AG09309 (cell line): ENCODE results near the gene KCNIP3.
"Not testable (repeated sequence)": the region's sequence is repeated elsewhere in the genome, so short reads cannot be mapped to it uniquely, and the experiment has no call there.

Source experiments
- DNase-seq: peaks from one replicate; pipeline ENCODE4 v3.0.0-alpha.2; 2010; ENCODE audit warnings: low read depth
- H3K4me3 ChIP-seq: 2 replicates; pipeline ENCODE4 v1.5.1; 2011; ENCODE audit warnings: mild to moderate bottlenecking, low read depth, low read length, moderate library complexity; ENCODE audit not compliant: control insufficient read depth
- CTCF ChIP-seq: IDR thresholded peaks from 2 replicates; pipeline ENCODE4 v1.5.1; 2011; ENCODE audit warnings: mild to moderate bottlenecking, low read depth, low read length, inconsistent platforms; ENCODE audit not compliant: insufficient read depth, control insufficient read depth; ENCODE audit errors: missing control alignments

Gene KCNIP3

GRCh38 chr2:95353613-95354468, 56.7 kb downstream of the KCNIP3 start:
- TF ChIP-seq CTCF = no peak
- no peak overlapping the region for H3K4me3 ChIP-seq
- DNase-seq = no peak

- H3K4me3 ChIP-seq = no peak overlapping the region
- DNase-seq = no peak
- no peak for TF ChIP-seq CTCF
Measured at GRCh38 chr2:95354469-95354901, 57.3 kb downstream of the KCNIP3 start.

DNA sequence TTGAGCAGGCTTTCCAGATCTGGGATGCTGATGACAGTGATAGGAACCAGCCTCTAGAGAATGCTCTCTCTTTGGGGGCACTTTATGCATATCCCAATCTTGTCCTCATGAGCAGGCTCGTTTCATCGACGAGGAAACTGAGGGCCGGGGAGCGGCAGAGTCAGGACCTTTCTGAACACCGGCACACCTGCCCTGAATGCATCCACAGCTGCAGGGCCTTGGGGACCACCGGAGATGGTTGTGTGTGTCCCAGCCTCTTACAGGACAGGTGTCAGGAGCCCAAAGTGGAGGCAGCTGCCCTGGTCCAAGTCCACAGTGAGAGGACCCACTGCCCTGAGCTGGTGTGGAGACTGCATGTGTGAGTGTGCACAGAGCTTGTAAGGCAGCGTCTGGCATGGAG, 57.8 kb downstream of the KCNIP3 start:
- DNase-seq = no peak
- H3K4me3 ChIP-seq = no peak overlapping the region
- no peak for TF ChIP-seq CTCF

DNA sequence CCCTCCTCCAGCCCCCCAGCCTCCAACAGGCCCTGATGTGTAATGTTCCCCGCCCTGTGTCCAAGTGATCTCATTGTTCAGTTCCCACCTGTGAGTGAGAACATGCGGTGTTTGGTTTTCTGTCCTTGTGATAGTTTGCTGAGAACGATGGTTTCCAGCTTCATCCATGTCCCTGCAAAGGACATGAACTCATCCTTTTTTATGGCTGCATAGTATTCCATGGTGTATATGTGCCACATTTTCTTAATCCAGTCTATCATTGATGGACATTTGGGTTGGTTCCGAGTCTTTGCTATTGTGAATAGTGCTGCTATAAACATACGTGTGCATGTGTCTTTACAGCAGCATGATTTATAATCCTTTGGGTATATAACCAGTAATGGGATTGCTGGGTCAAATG, 58.3 kb downstream of the KCNIP3 start:
- not testable (repeated sequence) for DNase-seq, H3K4me3 ChIP-seq

GRCh38 chr2:95356821-95357700, 59.9 kb downstream of the KCNIP3 start:
- no peak for TF ChIP-seq CTCF
- H3K4me3 ChIP-seq = no peak overlapping the region
- DNase-seq = no peak

- DNase-seq = no peak
- no peak for TF ChIP-seq CTCF
- no peak overlapping the region for H3K4me3 ChIP-seq
Measured at GRCh38 chr2:95357717-95358280, 60.7 kb downstream of the KCNIP3 start.

- peak; percentile 37 for DNase-seq
- TF ChIP-seq CTCF = no peak
- no peak overlapping the region for H3K4me3 ChIP-seq
Measured at GRCh38 chr2:95359031-95359430, 61.9 kb downstream of the KCNIP3 start.
